Body of pancreas (tissue), 4 donors: ENCODE data around the gene CYP27B1. TPM values are rescaled to one million over a fixed set of nuclear protein-coding genes. Genes with fewer than 3 reads are reported as not detected.
A peak's percentile ranks its signal among the peaks of the same experiment; 100 is the strongest.

Source experiments
- ATAC-seq: fragments of 150-250 bp; one replicate; pipeline ENCODE4 v1.9.1; 2016
- DNase-seq, 4 donors: peaks; one replicate each; pipeline ENCODE4 v3.0.0-alpha.2; 2019
- H3K27ac ChIP-seq, 4 donors: fragments of 200-600 bp; sonication (generic); 1 replicate in 3 of 4; 2 replicates in 1 of 4; pipeline versions ENCODE4 v1.5.1 to v1.6.1; 2016 to 2019; ENCODE audit warnings: mild to moderate bottlenecking in 1 of 4, mixed read lengths in 1 of 4, moderate library complexity in 1 of 4
- H3K27me3 ChIP-seq, 2 donors: fragments of 200-600 bp; sonication (generic); one replicate each; pipeline ENCODE4 v1.6.0; 2016; ENCODE audit warnings: mild to moderate bottlenecking in 1 of 2
- H3K36me3 ChIP-seq, 2 donors: fragments of 200-600 bp; sonication (generic); replicated peaks in 1 of 2; 2 replicates each; pipeline ENCODE4 v1.5.1; 2016; ENCODE audit warnings: low read depth in 2 of 2; ENCODE audit not compliant: insufficient read depth in 1 of 2
- H3K4me1 ChIP-seq: fragments of 200-600 bp; sonication (generic); one replicate; pipeline ENCODE4 v1.6.0; 2016
- H3K4me3 ChIP-seq, 2 donors: fragments of 200-600 bp; sonication (generic); 1 replicate in 1 of 2; 2 replicates in 1 of 2; pipeline ENCODE4 v1.5.1; 2016 to 2019
- H3K9me3 ChIP-seq, 3 donors: fragments of 200-600 bp; sonication (generic); 1 replicate in 2 of 3; 2 replicates in 1 of 3; pipeline ENCODE4 v1.5.1; 2016
- CTCF ChIP-seq, 7 experiments: fragments of 450-650 bp in 4 of 7; fragments of 200-600 bp in 3 of 7; sonication (generic) in 3 of 7; IDR thresholded peaks; one replicate each; pipeline ENCODE4 v1.5.1; 2016 to 2019; ENCODE audit warnings: antibody characterized with exemption in 7 of 7
- POLR2A ChIP-seq, 3 donors: fragments of 450-650 bp; IDR thresholded peaks; one replicate each; pipeline ENCODE4 v1.6.1; 2016; ENCODE audit warnings: antibody characterized with exemption in 3 of 3, mild to moderate bottlenecking in 2 of 3
- WGBS, 2 donors: methylation state at CpG; one replicate each; pipeline ENCODE4 v1.1.5; 2017; 5-methylcytosine and 5-hydroxymethylcytosine counted together
- intact Hi-C: fragments of 100-400 bp; cut with DNase I; formaldehyde crosslinking; loops from one replicate; pipeline ENCODE4 v1.15.1; 2023
- total RNA-seq, 2 donors: library from RNA; depleted of rRNA; stranded (reverse); fragments of >200 nt; gene quantifications; one replicate each; pipeline ENCODE4 v1.1.0, GENCODE V29; 2016

Gene CYP27B1
- total RNA-seq, 2 donors from 2014 or later, result 2.6 to 3.6 TPM

DNA sequence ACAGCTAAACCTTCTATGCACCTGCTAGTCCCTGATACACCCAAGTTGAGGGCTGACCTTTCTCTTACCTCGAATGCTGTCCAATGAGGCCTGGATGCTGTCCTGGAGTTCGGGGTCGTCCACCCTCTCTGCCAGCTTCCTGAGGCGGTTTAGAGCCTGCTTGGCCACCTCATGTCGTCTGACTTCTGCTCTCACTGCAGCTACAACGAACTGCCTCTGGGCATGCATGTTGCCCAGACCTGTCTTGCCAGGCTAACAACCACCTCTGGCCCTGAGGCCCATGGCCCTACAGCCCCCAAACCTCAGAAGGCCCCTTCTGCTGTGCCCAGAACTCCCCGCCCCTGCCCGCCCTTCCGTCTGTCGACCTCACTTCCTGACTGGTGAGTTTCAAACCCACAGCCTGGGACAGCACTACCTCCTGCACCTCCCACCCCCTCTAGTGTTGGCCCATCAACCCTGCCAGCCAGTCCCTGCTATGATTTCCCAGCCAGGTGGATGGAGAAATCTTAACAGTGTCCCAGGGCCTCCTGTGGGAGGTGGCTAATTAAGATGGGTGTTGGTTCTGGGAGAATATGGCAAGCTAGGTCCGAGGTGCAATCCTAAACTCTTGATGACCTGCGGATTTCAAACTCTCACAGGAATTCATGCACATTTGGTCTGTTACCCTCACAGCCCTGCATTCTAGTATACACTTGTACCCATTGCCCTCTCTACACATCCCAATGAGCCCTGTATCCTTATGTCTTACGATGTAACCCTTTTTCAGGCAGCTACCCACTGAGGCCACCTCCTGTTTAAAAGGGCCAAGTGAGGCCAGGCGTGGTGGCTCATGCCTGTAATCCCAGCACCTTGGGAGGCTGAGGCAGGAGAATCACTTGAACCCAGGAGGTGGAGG is 24.8 kb downstream of the CYP27B1 start:
- TF ChIP-seq POLR2A (IDR thresholded peaks at IDR 0.05) (no peak), CTCF (IDR thresholded peaks at IDR 0.05) (no peak)
- H3K27me3 ChIP-seq, result peaks cover 11 to 27% of the 10 kb centered on the region in 2 donors
- H3K4me3 ChIP-seq, result no peak overlapping the region
- ATAC-seq (no peak), DNase-seq (peak in 1 of 4 donors; percentile 43)
- WGBS, 2 donors, result 47 to 56% methylated on average over 13 to 14 of the region's 14 CpGs
- peaks cover 35% of the 10 kb centered on the region for H3K4me1 ChIP-seq
- intact Hi-C loops, result no loop called here
- no peaks in the 10 kb centered on the region for H3K9me3 ChIP-seq
- no peak overlapping the region for H3K27ac ChIP-seq
- H3K36me3 ChIP-seq, result peaks cover 0 to 2% of the 10 kb centered on the region in 2 donors

DNA sequence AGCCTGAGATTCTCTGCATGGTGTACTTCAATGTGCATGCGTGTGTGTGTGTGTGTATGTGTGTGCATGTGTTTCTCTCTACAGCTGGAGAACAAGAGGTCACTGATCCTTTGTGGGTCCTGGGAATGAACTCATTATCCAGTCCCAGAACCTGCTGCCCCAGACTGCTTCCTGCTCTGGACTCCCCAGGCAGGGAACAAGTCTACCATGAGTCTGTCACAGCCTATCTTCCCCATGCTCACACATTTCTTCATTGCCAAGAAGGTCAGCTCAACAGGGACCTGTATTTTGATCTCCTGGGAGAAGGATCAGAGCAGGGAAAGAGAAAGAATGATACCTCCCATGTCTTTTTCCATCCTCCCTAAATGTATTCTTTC is 25.5 kb downstream of the CYP27B1 start:
- H3K27ac ChIP-seq, result no peak overlapping the region
- intact Hi-C loops, result no loop called here
- peaks cover 42% of the 10 kb centered on the region for H3K4me1 ChIP-seq
- no peaks in the 10 kb centered on the region for H3K36me3 ChIP-seq
- H3K27me3 ChIP-seq, result peaks cover 11 to 34% of the 10 kb centered on the region in 2 donors
- TF ChIP-seq POLR2A (IDR thresholded peaks at IDR 0.05), result no peak
- no peak for TF ChIP-seq CTCF (IDR thresholded peaks at IDR 0.05)
- no peak overlapping the region for H3K4me3 ChIP-seq
- H3K9me3 ChIP-seq, result no peaks in the 10 kb centered on the region
- DNase-seq (no peak), ATAC-seq (no peak)
- WGBS, 2 donors, result 63 to 100% methylated on average over 1 of the region's 1 CpG

- H3K27me3 ChIP-seq, result peaks cover 11 to 39% of the 10 kb centered on the region in 2 donors
- peak in 1 of 4 donors; percentile 42 for DNase-seq
- no peak for ATAC-seq
These were observed 26.0 kb downstream of the CYP27B1 start for GRCh38 chr12:57740656-57741412.

DNA sequence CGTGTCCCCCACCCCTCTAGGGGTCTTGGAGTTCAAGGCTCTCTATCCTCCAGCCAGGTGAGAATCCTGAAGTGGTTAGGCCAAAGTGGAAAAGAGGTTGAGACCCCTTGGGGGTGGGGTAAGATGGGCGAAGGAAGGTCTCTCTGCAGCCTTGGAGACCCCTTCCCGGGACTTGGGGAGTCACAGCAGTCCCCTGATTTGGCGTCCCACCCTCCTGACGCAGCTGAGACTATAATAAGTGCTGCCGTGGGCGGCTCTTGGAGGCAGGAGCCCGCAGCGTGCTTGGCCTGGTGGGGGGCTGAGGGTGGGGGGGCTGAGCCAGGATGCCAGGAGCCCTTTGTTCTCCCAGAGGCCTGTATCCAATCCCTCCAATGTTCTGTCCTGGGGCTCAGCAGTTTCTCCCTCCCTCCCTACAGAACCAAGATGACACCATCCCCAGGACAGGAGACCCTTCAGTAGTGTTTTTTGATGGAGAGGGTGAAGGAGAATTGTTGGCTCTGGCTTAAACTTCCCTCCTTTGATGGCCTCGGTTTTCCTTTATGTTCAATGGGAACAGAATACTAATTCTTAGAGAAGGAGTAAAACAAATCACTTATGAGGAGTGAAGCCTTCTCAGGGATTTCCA is 26.9 kb downstream of the CYP27B1 start:
- intact Hi-C loops, result no loop called here
- 40 to 46% methylated on average over 4 to 10 of the region's 10 CpGs for WGBS, 2 donors
- ATAC-seq, result no peak
- Histone ChIP-seq H3K27ac (no peak overlapping the region), H3K27me3 (peaks cover 11 to 46% of the 10 kb centered on the region in 2 donors), H3K36me3 (no peaks in the 10 kb centered on the region), H3K9me3 (no peaks in the 10 kb centered on the region), H3K4me1 (peaks cover 38% of the 10 kb centered on the region), H3K4me3 (no peak overlapping the region)
- DNase-seq, result no peak
- TF ChIP-seq POLR2A (IDR thresholded peaks at IDR 0.05), result no peak
- TF ChIP-seq CTCF (IDR thresholded peaks at IDR 0.05), result no peak

More at GRCh38 chr12:57740656-57741412, 26.0 kb downstream of the CYP27B1 start:
- TF ChIP-seq POLR2A (IDR thresholded peaks at IDR 0.05) (no peak), CTCF (IDR thresholded peaks at IDR 0.05) (no peak)
- no peaks in the 10 kb centered on the region for H3K36me3 ChIP-seq
- no peak overlapping the region for H3K4me3 ChIP-seq
- peaks cover 42% of the 10 kb centered on the region for H3K4me1 ChIP-seq
- H3K9me3 ChIP-seq, result no peaks in the 10 kb centered on the region
- intact Hi-C loops, result no loop called here
- no peak overlapping the region for H3K27ac ChIP-seq
- WGBS, 2 donors, result 43 to 72% methylated on average over 5 of the region's 5 CpGs
